Measurements from ENCODE around the gene LATS2.

Gene LATS2

GRCh38 chr13:21032656-21033055, 28.7 kb downstream of the LATS2 start:
- TF ChIP-seq POU6F1 (CRISPR knock-in tag; IDR thresholded peaks at IDR 0.05; ENCODE audit: borderline replicate concordance, low read depth), result no peak
- no peak for TF ChIP-seq TOX (CRISPR knock-in tag; IDR thresholded peaks at IDR 0.05; ENCODE audit: borderline replicate concordance)
- ATAC-seq, result no peak

GRCh38 chr13:21031594-21032275, 29.7 kb downstream of the LATS2 start:
- no peak for TF ChIP-seq ISL1 (CRISPR knock-in tag; IDR thresholded peaks at IDR 0.05)
- no peak for TF ChIP-seq CREB5 (CRISPR knock-in tag; IDR thresholded peaks at IDR 0.05; ENCODE audit: low read depth)
- no peak for TF ChIP-seq BACH2 (CRISPR knock-in tag; IDR thresholded peaks at IDR 0.05; ENCODE audit: borderline replicate concordance)
- TF ChIP-seq PATZ1 (CRISPR knock-in tag; IDR thresholded peaks at IDR 0.05; ENCODE audit: borderline replicate concordance), result no peak
- TF ChIP-seq TSHZ2 (CRISPR knock-in tag; IDR thresholded peaks at IDR 0.05), result no peak
- no peak for TF ChIP-seq TCF4 (CRISPR knock-in tag; IDR thresholded peaks at IDR 0.05; ENCODE audit: borderline replicate concordance)
- TF ChIP-seq ZFP30 (CRISPR knock-in tag; IDR thresholded peaks at IDR 0.05), result no peak
- TF ChIP-seq RARB (CRISPR knock-in tag; IDR thresholded peaks at IDR 0.05), result no peak
- TF ChIP-seq PPARA (CRISPR knock-in tag; IDR thresholded peaks at IDR 0.05; ENCODE audit: borderline replicate concordance), result no peak
- TF ChIP-seq POU6F1 (CRISPR knock-in tag; IDR thresholded peaks at IDR 0.05; ENCODE audit: borderline replicate concordance, low read depth), result no peak
- TF ChIP-seq ZNF70 (CRISPR knock-in tag; IDR thresholded peaks at IDR 0.05), result no peak
- ATAC-seq, result no peak

GRCh38 chr13:21025539-21025938, 35.8 kb downstream of the LATS2 start:
- ATAC-seq, result no peak
- TF ChIP-seq ZFP30 (CRISPR knock-in tag; IDR thresholded peaks at IDR 0.05) (no peak), ISL1 (CRISPR knock-in tag; IDR thresholded peaks at IDR 0.05) (no peak), SNAI2 (CRISPR knock-in tag; IDR thresholded peaks at IDR 0.05) (no peak), TSHZ2 (CRISPR knock-in tag; IDR thresholded peaks at IDR 0.05) (no peak), CSRNP3 (CRISPR knock-in tag; IDR thresholded peaks at IDR 0.05) (no peak), CREB5 (CRISPR knock-in tag; IDR thresholded peaks at IDR 0.05; ENCODE audit: low read depth) (no peak), PATZ1 (CRISPR knock-in tag; IDR thresholded peaks at IDR 0.05; ENCODE audit: borderline replicate concordance) (no peak), OSR1 (CRISPR knock-in tag; IDR thresholded peaks at IDR 0.05) (no peak)

Data from SK-N-SH treated with all-trans-retinoic acid at 6 μM for 48 hours (cell line).